Colonic mucosa (tissue), 4 donors: ENCODE results near the gene JPH3. TPM values are rescaled to one million over a fixed set of nuclear protein-coding genes. Genes with fewer than 3 reads are reported as not detected.

Experiments
- DNase-seq: peaks from one replicate; pipeline ENCODE4 v3.0.0-alpha.2; 2020
- H3K27ac ChIP-seq: fragments of 200-600 bp; one replicate; pipeline ENCODE4 v1.8.0; 2021
- H3K27me3 ChIP-seq: fragments of 200-600 bp; one replicate; pipeline ENCODE4 v1.8.0; 2021
- H3K36me3 ChIP-seq: fragments of 200-600 bp; one replicate; pipeline ENCODE4 v1.8.0; 2021
- H3K4me1 ChIP-seq: fragments of 200-600 bp; one replicate; pipeline ENCODE4 v1.8.0; 2021; ENCODE audit warnings: mild to moderate bottlenecking
- H3K4me3 ChIP-seq: fragments of 200-600 bp; one replicate; pipeline ENCODE4 v1.8.0; 2021
- H3K9ac ChIP-seq, 2 donors: one replicate each; pipeline ENCODE4 v1.7.0; 2013; ENCODE audit warnings: control low read depth in 2 of 2, low read depth in 2 of 2, low read length in 2 of 2
- H3K9me3 ChIP-seq: fragments of 200-600 bp; one replicate; pipeline ENCODE4 v1.8.0; 2021
- CTCF ChIP-seq: fragments of 200-600 bp; IDR thresholded peaks from one replicate; pipeline ENCODE4 v1.8.0; 2022; ENCODE audit warnings: antibody characterized with exemption, mild to moderate bottlenecking
- intact Hi-C: fragments of 100-400 bp; cut with DNase I; formaldehyde crosslinking; loops from one replicate; pipeline ENCODE4 v1.14.1; 2022
- total RNA-seq, 2 donors: library from RNA; stranded (reverse); fragmentation: NEBNext Ultra II Directional in 1 of 2; extraction: Animal tissue kit (Norgen Biotek cat#: 25700) in 1 of 2; gene quantifications; one replicate each; pipeline ENCODE4 v1.2.1, GENCODE V29; 2021
- donor health status: healthy.
- donor health status: DM: no; HTN: no; CAD: no.
- donor health status: DM: no; HTN: no; CAD: no.

The JPH3 gene
- total RNA-seq, 2 donors from 2014 or later: 0.15 to 0.42 TPM

GRCh38 chr16:87740909-87741424 lies 138.7 kb downstream of the JPH3 start:
- H3K36me3 ChIP-seq: peaks cover 3% of the 10 kb centered on the region
- H3K9ac ChIP-seq: no peak overlapping the region
- H3K4me1 ChIP-seq: no peaks in the 10 kb centered on the region
- H3K4me3 ChIP-seq: no peak overlapping the region
- intact Hi-C loops: no loop called here
- H3K27me3 ChIP-seq: no peaks in the 10 kb centered on the region
- TF ChIP-seq CTCF: no peak
- no peak for DNase-seq
- H3K27ac ChIP-seq: no peak overlapping the region
- H3K9me3 ChIP-seq: no peaks in the 10 kb centered on the region

GRCh38 chr16:87741700-87742415 lies 139.6 kb downstream of the JPH3 start:
- Histone ChIP-seq H3K36me3 (peaks cover 8% of the 10 kb centered on the region), H3K27ac (no peak overlapping the region), H3K9ac (no peak overlapping the region), H3K9me3 (no peaks in the 10 kb centered on the region), H3K4me3 (no peak overlapping the region), H3K4me1 (no peaks in the 10 kb centered on the region), H3K27me3 (no peaks in the 10 kb centered on the region)
- TF ChIP-seq CTCF: no peak
- intact Hi-C loops: no loop called here
- DNase-seq: no peak

- no peak for TF ChIP-seq CTCF
- no peaks in the 10 kb centered on the region for H3K27me3 ChIP-seq
- H3K36me3 ChIP-seq: peaks cover 8% of the 10 kb centered on the region
Measured at GRCh38 chr16:87742781-87743490, 140.6 kb downstream of the JPH3 start.

GRCh38 chr16:87744750-87745514 lies 142.6 kb downstream of the JPH3 start:
- TF ChIP-seq CTCF: no peak
- Histone ChIP-seq H3K27me3 (no peaks in the 10 kb centered on the region), H3K4me3 (no peak overlapping the region), H3K27ac (no peak overlapping the region), H3K9ac (no peak overlapping the region), H3K9me3 (no peaks in the 10 kb centered on the region), H3K4me1 (no peaks in the 10 kb centered on the region), H3K36me3 (peaks cover 8% of the 10 kb centered on the region)
- intact Hi-C loops: no loop called here
- DNase-seq: peak; percentile 80

More at GRCh38 chr16:87742781-87743490, 140.6 kb downstream of the JPH3 start:
- Histone ChIP-seq H3K4me3 (no peak overlapping the region), H3K9ac (no peak overlapping the region), H3K4me1 (no peaks in the 10 kb centered on the region), H3K9me3 (no peaks in the 10 kb centered on the region), H3K27ac (no peak overlapping the region)
- DNase-seq: no peak
- intact Hi-C loops: no loop called here

GRCh38 chr16:87746178-87746577 lies 143.9 kb downstream of the JPH3 start:
- intact Hi-C loops: no loop called here
- Histone ChIP-seq H3K27me3 (no peaks in the 10 kb centered on the region), H3K9ac (no peak overlapping the region), H3K9me3 (no peaks in the 10 kb centered on the region), H3K27ac (no peak overlapping the region), H3K4me1 (no peaks in the 10 kb centered on the region), H3K4me3 (no peak overlapping the region), H3K36me3 (peaks cover 15% of the 10 kb centered on the region)
- no peak for TF ChIP-seq CTCF
- DNase-seq: no peak
